HG02642 (cell line): ENCODE results near the gene INTS7.

Experiments
- ATAC-seq: cut with Tn5 transposase; IDR thresholded peaks from one replicate; pipeline ENCODE4 v1.9.1; 2021; ENCODE audit warnings: mild to moderate bottlenecking; ENCODE audit not compliant: unreplicated experiment, poor library complexity

The INTS7 gene

GRCh38 chr1:211910913-211911485 lies 124.4 kb downstream of the INTS7 start:
- ATAC-seq = no peak

- ATAC-seq = no peak
These were observed 125.1 kb downstream of the INTS7 start for GRCh38 chr1:211910113-211910884.

- no peak for ATAC-seq
These were observed 126.0 kb downstream of the INTS7 start for GRCh38 chr1:211909395-211909794.

GRCh38 chr1:211908951-211909350 lies 126.4 kb downstream of the INTS7 start:
- ATAC-seq = no peak

- peak; percentile 64 for ATAC-seq
These were observed 126.9 kb downstream of the INTS7 start for GRCh38 chr1:211908453-211908852.

- no peak for ATAC-seq
These were observed 131.7 kb downstream of the INTS7 start for GRCh38 chr1:211903490-211904245.

GRCh38 chr1:211902624-211903291 lies 132.6 kb downstream of the INTS7 start:
- ATAC-seq = no peak

GRCh38 chr1:211901945-211902344 lies 133.4 kb downstream of the INTS7 start:
- ATAC-seq = no peak

GRCh38 chr1:211900441-211900840 lies 134.9 kb downstream of the INTS7 start:
- ATAC-seq = no peak

- ATAC-seq = no peak
These were observed 138.4 kb downstream of the INTS7 start for GRCh38 chr1:211896958-211897357.

GRCh38 chr1:211895126-211895759 lies 140.1 kb downstream of the INTS7 start:
- ATAC-seq = no peak

GRCh38 chr1:211894312-211894711 lies 141.0 kb downstream of the INTS7 start:
- ATAC-seq = no peak

GRCh38 chr1:211893260-211893659 lies 142.1 kb downstream of the INTS7 start:
- ATAC-seq = no peak

GRCh38 chr1:211892577-211892976 lies 142.8 kb downstream of the INTS7 start:
- no peak for ATAC-seq

GRCh38 chr1:211891708-211892107 lies 143.6 kb downstream of the INTS7 start:
- ATAC-seq = no peak
